ENCODE data around the gene FAM167B.
A peak's percentile ranks its signal among the peaks of the same experiment; 100 is the strongest.
"Not testable (repeated sequence)": the region's sequence is repeated elsewhere in the genome, so short reads cannot be mapped to it uniquely, and the experiment has no call there.

Gene FAM167B

DNA sequence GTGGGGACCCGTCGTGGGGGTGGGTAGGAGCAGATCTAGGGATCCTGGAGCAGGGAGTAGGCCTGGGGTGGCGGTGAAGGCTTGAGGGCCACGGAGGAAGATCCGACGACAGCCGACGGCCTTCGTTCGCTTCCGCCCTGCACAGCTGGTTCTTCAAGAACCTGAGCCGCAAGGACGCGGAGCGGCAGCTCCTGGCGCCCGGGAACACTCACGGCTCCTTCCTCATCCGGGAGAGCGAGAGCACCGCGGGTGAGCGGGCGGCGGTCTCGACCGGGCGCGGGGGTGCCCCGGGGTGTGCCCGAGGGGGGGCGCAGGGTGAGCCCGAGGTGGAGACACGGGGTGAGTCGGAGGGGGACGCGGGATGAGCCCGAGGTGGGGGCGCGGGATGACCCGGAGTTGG, 28.4 kb downstream of the FAM167B start:
- Histone ChIP-seq H3K9ac (ENCODE audit: low read depth, low read length, poor library complexity) (no peak overlapping the region), H3K9me3 (replicated peaks in 1 of 2; ENCODE audit: control insufficient read depth in 2 of 2, insufficient read depth in 1 of 2, low read depth in 1 of 2, low read length in 2 of 2) (peaks cover 0 to 4% of the 10 kb centered on the region in 2 donors), H2AK5ac (ENCODE audit: low read depth, low read length) (peak overlapping the region; percentile 60), H3K27ac (replicated peaks; ENCODE audit: low read length) (no peak overlapping the region), H3K36me3 (replicated peaks in 1 of 2; ENCODE audit: control insufficient read depth in 2 of 2, insufficient read depth in 2 of 2, low read length in 2 of 2) (no peaks in the 10 kb centered on the region), H2BK12ac (ENCODE audit: low read length) (peak overlapping the region; percentile 41), H3K4me1 (ENCODE audit: control insufficient read depth in 2 of 2, insufficient read depth in 1 of 2, low read depth in 1 of 2, low read length in 2 of 2) (peaks cover 0 to 1% of the 10 kb centered on the region in 2 donors), H2BK15ac (ENCODE audit: low read length) (no peak overlapping the region), H2AFZ (ENCODE audit: low read length) (no peak overlapping the region), H3K4me3 (ENCODE audit: low read length in 2 of 2) (no peak overlapping the region), H4K91ac (ENCODE audit: low read depth, low read length, poor library complexity) (no peak overlapping the region), H3K18ac (ENCODE audit: low read length) (peak overlapping the region; percentile 76), H3K23ac (ENCODE audit: low read depth, low read length, poor library complexity) (peak overlapping the region; percentile 80), H3K14ac (ENCODE audit: low read length) (no peak overlapping the region), H3K4ac (ENCODE audit: low read length) (no peak overlapping the region), H2BK120ac (ENCODE audit: low read depth, low read length) (peak overlapping the region; percentile 72), H3K27me3 (ENCODE audit: control insufficient read depth in 3 of 3, insufficient read depth in 3 of 3, low read depth in 1 of 3, low read length in 3 of 3) (peaks cover 0 to 15% (median 14%) of the 10 kb centered on the region in 3 experiments), H3K79me1 (ENCODE audit: low read depth, low read length) (no peaks in the 10 kb centered on the region), H2BK5ac (ENCODE audit: low read length) (peak overlapping the region; percentile 22), H4K8ac (ENCODE audit: low read depth, low read length) (peak overlapping the region; percentile 17), H3K4me2 (ENCODE audit: insufficient read depth, low read length, poor library complexity, severe bottlenecking) (no peak overlapping the region)
- no CpG with 5 or more reads among the region's 41 CpGs for WGBS, 2 donors (ENCODE audit: extremely low coverage in 2 of 2, insufficient read length in 2 of 2, insufficient replicate concordance in 1 of 2)
- no peak for DNase-seq (ENCODE audit: low spot score)

DNA sequence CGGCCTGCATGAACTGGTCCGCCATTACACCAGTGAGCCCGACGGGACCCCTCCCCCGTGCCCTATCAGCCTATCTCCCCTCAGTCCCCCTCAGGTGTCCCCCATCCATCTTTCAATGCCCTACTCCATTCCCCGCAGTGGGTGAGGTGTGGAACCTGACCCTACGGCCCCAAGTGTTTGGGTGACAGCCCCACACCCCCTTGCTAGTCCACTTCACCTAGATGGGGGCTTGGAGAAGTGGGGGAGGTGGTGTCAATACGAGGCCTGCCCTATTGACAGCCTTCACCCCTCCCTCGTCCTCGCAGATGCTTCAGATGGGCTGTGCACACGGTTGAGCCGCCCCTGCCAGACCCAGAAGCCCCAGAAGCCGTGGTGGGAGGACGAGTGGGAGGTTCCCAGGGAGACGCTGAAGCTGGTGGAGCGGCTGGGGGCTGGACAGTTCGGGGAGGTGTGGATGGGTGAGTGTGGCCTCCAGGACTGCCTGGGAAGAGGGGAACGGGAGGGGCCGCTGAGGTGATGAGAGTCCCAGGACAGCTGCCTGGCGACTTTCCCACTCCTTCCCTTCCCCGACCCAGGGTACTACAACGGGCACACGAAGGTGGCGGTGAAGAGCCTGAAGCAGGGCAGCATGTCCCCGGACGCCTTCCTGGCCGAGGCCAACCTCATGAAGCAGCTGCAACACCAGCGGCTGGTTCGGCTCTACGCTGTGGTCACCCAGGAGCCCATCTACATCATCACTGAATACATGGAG, 29.2 kb downstream of the FAM167B start:
- H2BK5ac ChIP-seq (ENCODE audit: low read length) = peak overlapping the region; percentile 91
- no peak overlapping the region for H3K27ac ChIP-seq (replicated peaks; ENCODE audit: low read length)
- H3K23ac ChIP-seq (ENCODE audit: low read depth, low read length, poor library complexity) = peak overlapping the region; percentile 61
- DNase-seq (ENCODE audit: low spot score) = no peak
- peaks cover 0 to 1% of the 10 kb centered on the region in 2 donors for H3K4me1 ChIP-seq (ENCODE audit: control insufficient read depth in 2 of 2, insufficient read depth in 1 of 2, low read depth in 1 of 2, low read length in 2 of 2)
- no peak overlapping the region for H4K91ac ChIP-seq (ENCODE audit: low read depth, low read length, poor library complexity)
- no peak overlapping the region for H4K8ac ChIP-seq (ENCODE audit: low read depth, low read length)
- no peak overlapping the region for H3K4ac ChIP-seq (ENCODE audit: low read length)
- peak overlapping the region; percentile 18 for H3K9ac ChIP-seq (ENCODE audit: low read depth, low read length, poor library complexity)
- no peak overlapping the region for H3K4me2 ChIP-seq (ENCODE audit: insufficient read depth, low read length, poor library complexity, severe bottlenecking)
- no peak overlapping the region for H3K14ac ChIP-seq (ENCODE audit: low read length)
- no CpG with 5 or more reads among the region's 30 CpGs for WGBS, 2 donors (ENCODE audit: extremely low coverage in 2 of 2, insufficient read length in 2 of 2, insufficient replicate concordance in 1 of 2)
- H3K36me3 ChIP-seq (replicated peaks in 1 of 2; ENCODE audit: control insufficient read depth in 2 of 2, insufficient read depth in 2 of 2, low read length in 2 of 2) = no peaks in the 10 kb centered on the region
- H3K18ac ChIP-seq (ENCODE audit: low read length) = peak overlapping the region; percentile 36
- no peaks in the 10 kb centered on the region for H3K79me1 ChIP-seq (ENCODE audit: low read depth, low read length)
- H3K27me3 ChIP-seq (ENCODE audit: control insufficient read depth in 3 of 3, insufficient read depth in 3 of 3, low read depth in 1 of 3, low read length in 3 of 3) = peaks cover 0 to 15% (median 14%) of the 10 kb centered on the region in 3 experiments
- H2BK15ac ChIP-seq (ENCODE audit: low read length) = peak overlapping the region; percentile 43
- H3K4me3 ChIP-seq (ENCODE audit: low read length in 2 of 2) = no peak overlapping the region
- H2AK5ac ChIP-seq (ENCODE audit: low read depth, low read length) = peak overlapping the region; percentile 59
- H2BK12ac ChIP-seq (ENCODE audit: low read length) = peak overlapping the region; percentile 52
- H2AFZ ChIP-seq (ENCODE audit: low read length) = no peak overlapping the region
- H2BK120ac ChIP-seq (ENCODE audit: low read depth, low read length) = no peak overlapping the region
- H3K9me3 ChIP-seq (replicated peaks in 1 of 2; ENCODE audit: control insufficient read depth in 2 of 2, insufficient read depth in 1 of 2, low read depth in 1 of 2, low read length in 2 of 2) = peaks cover 0 to 4% of the 10 kb centered on the region in 2 donors

DNA sequence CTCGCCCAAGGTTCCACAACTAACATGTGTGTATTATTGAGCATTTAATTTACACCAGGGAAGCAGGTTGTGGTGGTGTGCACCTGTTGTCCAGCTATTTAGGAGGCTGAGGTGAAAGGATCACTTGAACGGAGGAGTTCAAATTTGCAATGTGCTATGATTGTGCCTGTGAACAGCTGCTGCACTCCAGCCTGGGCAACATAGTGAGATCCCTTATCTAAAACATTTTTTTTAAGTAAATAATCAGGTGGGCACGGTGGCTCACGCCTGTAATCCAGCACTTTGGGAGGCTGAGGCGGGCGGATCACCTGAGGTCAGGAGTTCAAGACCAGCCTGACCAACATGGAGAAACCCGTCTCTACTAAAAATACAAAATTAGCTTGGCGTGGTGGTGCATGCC, 37.8 kb downstream of the FAM167B start:
- not testable (repeated sequence) for H3K23ac ChIP-seq (ENCODE audit: low read depth, low read length, poor library complexity); H2BK5ac ChIP-seq (ENCODE audit: low read length); H3K9me3 ChIP-seq (replicated peaks in 1 of 2; ENCODE audit: control insufficient read depth in 2 of 2, insufficient read depth in 1 of 2, low read depth in 1 of 2, low read length in 2 of 2); H3K4me3 ChIP-seq (ENCODE audit: low read length in 2 of 2); H2BK12ac ChIP-seq (ENCODE audit: low read length); H3K4me2 ChIP-seq (ENCODE audit: insufficient read depth, low read length, poor library complexity, severe bottlenecking); H2AK5ac ChIP-seq (ENCODE audit: low read depth, low read length); H3K27ac ChIP-seq (replicated peaks; ENCODE audit: low read length); H3K36me3 ChIP-seq (replicated peaks in 1 of 2; ENCODE audit: control insufficient read depth in 2 of 2, insufficient read depth in 2 of 2, low read length in 2 of 2); H3K9ac ChIP-seq (ENCODE audit: low read depth, low read length, poor library complexity); H3K4ac ChIP-seq (ENCODE audit: low read length); H3K4me1 ChIP-seq (ENCODE audit: control insufficient read depth in 2 of 2, insufficient read depth in 1 of 2, low read depth in 1 of 2, low read length in 2 of 2); H4K91ac ChIP-seq (ENCODE audit: low read depth, low read length, poor library complexity); H3K27me3 ChIP-seq (ENCODE audit: control insufficient read depth in 3 of 3, insufficient read depth in 3 of 3, low read depth in 1 of 3, low read length in 3 of 3); DNase-seq (ENCODE audit: low spot score); H2BK15ac ChIP-seq (ENCODE audit: low read length); H3K79me1 ChIP-seq (ENCODE audit: low read depth, low read length); H2BK120ac ChIP-seq (ENCODE audit: low read depth, low read length); H3K14ac ChIP-seq (ENCODE audit: low read length); H4K8ac ChIP-seq (ENCODE audit: low read depth, low read length); H3K18ac ChIP-seq (ENCODE audit: low read length); H2AFZ ChIP-seq (ENCODE audit: low read length)
- WGBS, 2 donors (ENCODE audit: extremely low coverage in 2 of 2, insufficient read length in 2 of 2, insufficient replicate concordance in 1 of 2) = no CpG with 5 or more reads among the region's 8 CpGs

DNA sequence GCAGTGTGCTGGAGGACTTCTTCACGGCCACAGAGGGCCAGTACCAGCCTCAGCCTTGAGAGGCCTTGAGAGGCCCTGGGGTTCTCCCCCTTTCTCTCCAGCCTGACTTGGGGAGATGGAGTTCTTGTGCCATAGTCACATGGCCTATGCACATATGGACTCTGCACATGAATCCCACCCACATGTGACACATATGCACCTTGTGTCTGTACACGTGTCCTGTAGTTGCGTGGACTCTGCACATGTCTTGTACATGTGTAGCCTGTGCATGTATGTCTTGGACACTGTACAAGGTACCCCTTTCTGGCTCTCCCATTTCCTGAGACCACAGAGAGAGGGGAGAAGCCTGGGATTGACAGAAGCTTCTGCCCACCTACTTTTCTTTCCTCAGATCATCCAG, 38.6 kb downstream of the FAM167B start:
- no peak overlapping the region for H3K27ac ChIP-seq (replicated peaks; ENCODE audit: low read length)
- no peak overlapping the region for H2BK5ac ChIP-seq (ENCODE audit: low read length)
- no peaks in the 10 kb centered on the region for H3K4me1 ChIP-seq (ENCODE audit: control insufficient read depth in 2 of 2, insufficient read depth in 1 of 2, low read depth in 1 of 2, low read length in 2 of 2)
- peak overlapping the region; percentile 56 for H4K8ac ChIP-seq (ENCODE audit: low read depth, low read length)
- no peaks in the 10 kb centered on the region for H3K27me3 ChIP-seq (ENCODE audit: control insufficient read depth in 3 of 3, insufficient read depth in 3 of 3, low read depth in 1 of 3, low read length in 3 of 3)
- no peaks in the 10 kb centered on the region for H3K9me3 ChIP-seq (replicated peaks in 1 of 2; ENCODE audit: control insufficient read depth in 2 of 2, insufficient read depth in 1 of 2, low read depth in 1 of 2, low read length in 2 of 2)
- H4K91ac ChIP-seq (ENCODE audit: low read depth, low read length, poor library complexity) = no peak overlapping the region
- H2AK5ac ChIP-seq (ENCODE audit: low read depth, low read length) = no peak overlapping the region
- no peaks in the 10 kb centered on the region for H3K36me3 ChIP-seq (replicated peaks in 1 of 2; ENCODE audit: control insufficient read depth in 2 of 2, insufficient read depth in 2 of 2, low read length in 2 of 2)
- no peak overlapping the region for H3K9ac ChIP-seq (ENCODE audit: low read depth, low read length, poor library complexity)
- WGBS, 2 donors (ENCODE audit: extremely low coverage in 2 of 2, insufficient read length in 2 of 2, insufficient replicate concordance in 1 of 2) = no CpG with 5 or more reads among the region's 3 CpGs
- DNase-seq (ENCODE audit: low spot score) = no peak
- no peak overlapping the region for H2BK12ac ChIP-seq (ENCODE audit: low read length)
- H3K14ac ChIP-seq (ENCODE audit: low read length) = no peak overlapping the region
- no peak overlapping the region for H2BK15ac ChIP-seq (ENCODE audit: low read length)
- no peak overlapping the region for H3K23ac ChIP-seq (ENCODE audit: low read depth, low read length, poor library complexity)
- H3K18ac ChIP-seq (ENCODE audit: low read length) = peak overlapping the region; percentile 8
- no peak overlapping the region for H3K4me2 ChIP-seq (ENCODE audit: insufficient read depth, low read length, poor library complexity, severe bottlenecking)
- H3K4ac ChIP-seq (ENCODE audit: low read length) = no peak overlapping the region
- H3K79me1 ChIP-seq (ENCODE audit: low read depth, low read length) = no peaks in the 10 kb centered on the region
- H2BK120ac ChIP-seq (ENCODE audit: low read depth, low read length) = no peak overlapping the region
- H3K4me3 ChIP-seq (ENCODE audit: low read length in 2 of 2) = no peak overlapping the region
- no peak overlapping the region for H2AFZ ChIP-seq (ENCODE audit: low read length)

All from neuronal stem cell (in vitro differentiated cells).